ENCODE data around the gene CNTNAP1. TPM values are rescaled to one million over a fixed set of nuclear protein-coding genes. Genes with fewer than 3 reads are reported as not detected.
"Not testable (repeated sequence)": the region's sequence is repeated elsewhere in the genome, so short reads cannot be mapped to it uniquely, and the experiment has no call there.

The CNTNAP1 gene
- total RNA-seq, 2 experiments from 2014 or later = 4.4 to 4.5 TPM

DNA sequence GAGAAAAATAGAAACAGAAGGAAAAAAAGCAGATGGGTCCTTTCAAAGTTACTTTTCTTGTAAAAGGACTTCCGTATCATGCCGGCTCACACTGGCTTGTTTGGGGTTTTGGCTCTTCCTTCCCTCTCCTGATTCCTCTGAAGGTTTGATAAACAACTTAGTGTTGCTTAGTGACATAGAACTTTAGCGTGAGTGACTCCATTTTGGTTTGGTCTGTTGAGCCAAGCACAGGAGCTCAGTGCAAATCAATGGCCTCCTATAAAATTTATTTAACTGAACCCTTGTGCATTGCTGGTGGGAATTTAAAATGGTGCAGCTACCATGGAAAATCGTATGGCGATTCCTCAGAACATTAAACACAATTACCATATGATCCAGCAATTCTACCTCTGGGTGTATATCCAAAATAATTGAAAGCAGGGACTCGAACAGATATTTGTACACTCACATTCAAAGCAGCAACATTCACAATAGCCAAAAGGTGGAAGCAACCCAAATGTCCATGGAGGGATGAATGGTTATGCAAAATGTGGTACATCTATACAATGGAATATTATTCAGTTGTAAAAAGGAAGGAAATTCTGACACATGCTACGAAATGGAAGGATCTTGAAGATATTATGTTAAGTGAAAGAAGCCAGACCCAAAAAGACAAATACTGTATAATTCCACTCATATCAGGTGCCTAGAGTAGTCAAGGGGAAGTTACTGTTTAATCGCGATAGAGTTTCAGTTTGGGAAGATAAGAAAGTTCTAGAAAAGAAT, 24.3 kb upstream of the CNTNAP1 start:
- Histone ChIP-seq H3K27ac (ENCODE audit: low read depth in 1 of 2, low read length in 2 of 2) (no peak overlapping the region), H3K9me3 (ENCODE audit: control insufficient read depth in 1 of 2, insufficient read depth in 1 of 2, low read length in 2 of 2) (no peaks in the 10 kb centered on the region), H3K4me3 (ENCODE audit: low read length) (no peak overlapping the region), H3K36me3 (ENCODE audit: insufficient read depth, low read length) (no peaks in the 10 kb centered on the region), H3K27me3 (ENCODE audit: control insufficient read depth in 1 of 2, insufficient read depth in 2 of 2, low read length in 2 of 2) (peaks cover 8 to 10% of the 10 kb centered on the region in 2 experiments), H3K4me1 (ENCODE audit: insufficient read depth, low read length) (peaks cover 19% of the 10 kb centered on the region)
- Mint-ChIP-seq H3K36me3 (ENCODE audit: low read depth) (peaks cover 6% of the 10 kb centered on the region), H3K9me3 (no peaks in the 10 kb centered on the region), H3K4me1 (ENCODE audit: low read depth) (peaks cover 21% of the 10 kb centered on the region), H3K27ac (no peak overlapping the region), H3K27me3 (peaks cover 11% of the 10 kb centered on the region), H3K4me3 (peak overlapping the region; percentile 89)
- ATAC-seq (ENCODE audit: poor library complexity) = no peak
- ChIA-PET POLR2A (interaction anchor here (1.4 to 2.5 kb wide), 3 partner anchors 11 to 49 kb away, joined by 3 to 9 read pairs (median 5); partner anchors contain the start of genes RETREG3 and TUBG1), CTCF (no interaction called here)
- DNase-seq = no peak
- intact Hi-C loops (cut with DNase I, micrococcal nuclease) = no loop called here
- TF ChIP-seq, protein P1, sequence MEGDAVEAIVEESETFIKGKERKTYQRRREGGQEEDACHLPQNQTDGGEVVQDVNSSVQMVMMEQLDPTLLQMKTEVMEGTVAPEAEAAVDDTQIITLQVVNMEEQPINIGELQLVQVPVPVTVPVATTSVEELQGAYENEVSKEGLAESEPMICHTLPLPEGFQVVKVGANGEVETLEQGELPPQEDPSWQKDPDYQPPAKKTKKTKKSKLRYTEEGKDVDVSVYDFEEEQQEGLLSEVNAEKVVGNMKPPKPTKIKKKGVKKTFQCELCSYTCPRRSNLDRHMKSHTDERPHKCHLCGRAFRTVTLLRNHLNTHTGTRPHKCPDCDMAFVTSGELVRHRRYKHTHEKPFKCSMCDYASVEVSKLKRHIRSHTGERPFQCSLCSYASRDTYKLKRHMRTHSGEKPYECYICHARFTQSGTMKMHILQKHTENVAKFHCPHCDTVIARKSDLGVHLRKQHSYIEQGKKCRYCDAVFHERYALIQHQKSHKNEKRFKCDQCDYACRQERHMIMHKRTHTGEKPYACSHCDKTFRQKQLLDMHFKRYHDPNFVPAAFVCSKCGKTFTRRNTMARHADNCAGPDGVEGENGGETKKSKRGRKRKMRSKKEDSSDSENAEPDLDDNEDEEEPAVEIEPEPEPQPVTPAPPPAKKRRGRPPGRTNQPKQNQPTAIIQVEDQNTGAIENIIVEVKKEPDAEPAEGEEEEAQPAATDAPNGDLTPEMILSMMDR (IDR thresholded peaks at IDR 0.05) = no peak

DNA sequence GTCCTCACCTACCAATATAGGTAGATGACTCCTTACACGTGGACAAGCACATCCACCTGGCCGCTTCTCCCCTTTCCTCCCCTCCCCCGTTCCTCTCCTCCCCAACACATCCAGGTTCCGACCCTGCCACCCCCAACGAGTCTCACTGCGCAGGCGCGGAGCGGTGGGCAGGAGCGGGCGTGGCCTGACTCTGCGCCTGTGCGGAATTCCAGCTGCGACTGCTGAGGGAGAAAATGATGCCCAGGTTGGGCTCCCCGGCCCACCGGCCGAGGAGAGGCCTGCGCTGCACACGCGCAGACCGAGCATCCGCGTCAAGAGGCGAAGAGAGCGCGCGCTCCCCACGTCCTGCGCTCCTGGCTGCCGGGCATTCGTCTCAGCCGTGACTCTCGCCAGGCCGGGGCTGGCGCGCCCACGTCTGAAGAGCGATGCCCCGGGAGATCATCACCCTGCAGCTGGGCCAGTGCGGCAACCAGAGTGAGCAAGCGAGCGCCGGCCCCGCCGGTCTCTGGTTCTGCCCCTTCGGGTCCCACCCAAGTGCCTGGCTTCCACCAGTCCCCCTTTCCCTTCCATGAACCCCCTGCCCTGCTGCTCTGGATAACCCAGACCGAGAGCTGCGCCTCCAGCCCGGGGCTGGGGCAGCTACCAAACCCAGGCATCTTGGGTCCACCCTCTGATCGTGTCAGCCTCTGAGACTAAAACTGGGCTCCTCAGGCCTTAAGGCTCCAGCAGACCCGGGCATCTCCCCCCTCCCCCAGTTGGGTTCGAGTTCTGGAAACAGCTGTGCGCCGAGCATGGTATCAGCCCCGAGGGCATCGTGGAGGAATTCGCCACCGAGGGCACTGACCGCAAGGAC, 23.0 kb upstream of the CNTNAP1 start, which contains the start of gene TUBG2:
Gene TUBG2, plus strand, starts transcription at position 206 of the 853 bp plus-strand sequence. Its CDS starts 220 bp downstream, at position 426.
- H3K4me3 ChIP-seq (ENCODE audit: low read length) = peak within 1 kb of the TSS; percentile 70
- H3K9me3 ChIP-seq (ENCODE audit: control insufficient read depth in 1 of 2, insufficient read depth in 1 of 2, low read length in 2 of 2) = no peaks in the 10 kb centered on the region
- Mint-ChIP-seq H3K4me3 (peak within 1 kb of the TSS; percentile 89), H3K36me3 (ENCODE audit: low read depth) (peaks cover 9% of the 10 kb centered on the region), H3K9me3 (no peaks in the 10 kb centered on the region), H3K27ac (peak within 1 kb of the TSS; percentile 27), H3K4me1 (ENCODE audit: low read depth) (peaks cover 21% of the 10 kb centered on the region), H3K27me3 (peaks cover 5% of the 10 kb centered on the region)
- intact Hi-C loops (cut with DNase I, micrococcal nuclease) = no loop called here
- no peak within 1 kb of the TSS for H3K27ac ChIP-seq (ENCODE audit: low read depth in 1 of 2, low read length in 2 of 2)
- peaks cover 2% of the 10 kb centered on the region for H3K36me3 ChIP-seq (ENCODE audit: insufficient read depth, low read length)
- peaks cover 14% of the 10 kb centered on the region for H3K4me1 ChIP-seq (ENCODE audit: insufficient read depth, low read length)
- TF ChIP-seq, protein P1 (IDR thresholded peaks at IDR 0.05) = no peak
- DNase-seq (peak in 12 of 14 experiments; percentile 49 to 85 (median 69)), ATAC-seq (ENCODE audit: poor library complexity) (peak; percentile 78)
- ChIA-PET POLR2A (interaction anchor here (1.0 to 2.5 kb wide), 4 partner anchors 10 to 50 kb away, joined by 3 to 9 read pairs (median 4); partner anchors contain the start of genes PLEKHH3, RETREG3 and TUBG1), CTCF (no interaction called here)
- peaks cover 0 to 2% of the 10 kb centered on the region in 2 experiments for H3K27me3 ChIP-seq (ENCODE audit: control insufficient read depth in 1 of 2, insufficient read depth in 2 of 2, low read length in 2 of 2)

GRCh38 chr17:42659932-42660274, 22.4 kb upstream of the CNTNAP1 start:
- CTCF ChIA-PET; ATAC-seq (ENCODE audit: poor library complexity); H3K36me3 ChIP-seq (ENCODE audit: insufficient read depth, low read length); H3K9me3 ChIP-seq (ENCODE audit: control insufficient read depth in 1 of 2, insufficient read depth in 1 of 2, low read length in 2 of 2); H3K27me3 ChIP-seq (ENCODE audit: control insufficient read depth in 1 of 2, insufficient read depth in 2 of 2, low read length in 2 of 2); intact Hi-C loops (cut with DNase I, micrococcal nuclease); H3K27ac ChIP-seq (ENCODE audit: low read depth in 1 of 2, low read length in 2 of 2); H3K27ac Mint-ChIP-seq; H3K27me3 Mint-ChIP-seq; H3K9me3 Mint-ChIP-seq; DNase-seq: not testable (repeated sequence)
- H3K4me1 ChIP-seq (ENCODE audit: insufficient read depth, low read length) = peaks cover 14% of the 10 kb centered on the region
- H3K36me3 Mint-ChIP-seq (ENCODE audit: low read depth) = peaks cover 12% of the 10 kb centered on the region
- POLR2A ChIA-PET = interaction anchor here (1.0 to 2.5 kb wide), 3 partner anchors 9 to 51 kb away, joined by 3 to 9 read pairs (median 5); partner anchors contain the start of genes PLEKHH3, RETREG3 and TUBG1
- H3K4me3 ChIP-seq (ENCODE audit: low read length) = peak overlapping the region; percentile 70
- H3K4me3 Mint-ChIP-seq = peak overlapping the region; percentile 62
- H3K4me1 Mint-ChIP-seq (ENCODE audit: low read depth) = peaks cover 21% of the 10 kb centered on the region
